ENCODE results near the gene NAB1. TPM values are rescaled to one million over a fixed set of nuclear protein-coding genes. Genes with fewer than 3 reads are reported as not detected.

Gene NAB1
- total and polyA plus RNA-seq, 4 donors, result 5.8 to 31.0 (median 18.7) TPM

- TF ChIP-seq FOXA1 (IDR thresholded peaks at IDR 0.05), result no peak
- no peak for TF ChIP-seq HNF4G (IDR thresholded peaks at IDR 0.05)
- no peak for TF ChIP-seq YY1 (IDR thresholded peaks at IDR 0.05)
- TF ChIP-seq GABPA (IDR thresholded peaks at IDR 0.05 in 1 of 2, conservative IDR thresholded peaks at IDR 0.05 in 1 of 2), result no peak
Measured at GRCh38 chr2:190636361-190636760, 12.5 kb upstream of the NAB1 start (continued).

GRCh38 chr2:190637281-190637734 lies 11.6 kb upstream of the NAB1 start:
- 82% methylated on average over 1 of the region's 1 CpG for WGBS
- TF ChIP-seq SP1 (IDR thresholded peaks at IDR 0.05), result no peak
- peaks cover 0 to 10% (median 2%) of the 10 kb centered on the region in 4 donors for H3K4me1 ChIP-seq (ENCODE audit: control insufficient read depth in 4 of 4, insufficient read depth in 4 of 4, low read length in 3 of 4)
- H3K9ac ChIP-seq (ENCODE audit: low read depth in 1 of 2, low read length in 2 of 2), result no peak overlapping the region
- H3K27me3 ChIP-seq (ENCODE audit: control insufficient read depth in 4 of 4, insufficient read depth in 4 of 4, low read length in 3 of 4), result no peaks in the 10 kb centered on the region
- DNase-seq (ENCODE audit: low spot score), result no peak
- H3K4me3 ChIP-seq (ENCODE audit: low read depth in 1 of 3, low read length in 3 of 3), result no peak overlapping the region
- no peak overlapping the region for H3K27ac ChIP-seq (ENCODE audit: low read depth in 1 of 2, low read length in 2 of 2)
- no peaks in the 10 kb centered on the region for H3K9me3 ChIP-seq (ENCODE audit: control insufficient read depth in 4 of 4, low read length in 3 of 4)
- no peaks in the 10 kb centered on the region for H3K36me3 ChIP-seq (ENCODE audit: control insufficient read depth in 4 of 4, insufficient read depth in 3 of 4, low read depth in 1 of 4, low read length in 3 of 4)

GRCh38 chr2:190637903-190638618 lies 10.8 kb upstream of the NAB1 start:
- Histone ChIP-seq H3K4me1 (ENCODE audit: control insufficient read depth in 4 of 4, insufficient read depth in 4 of 4, low read length in 3 of 4) (peaks cover 0 to 10% (median 2%) of the 10 kb centered on the region in 4 donors), H3K9ac (ENCODE audit: low read depth in 1 of 2, low read length in 2 of 2) (no peak overlapping the region), H3K27ac (ENCODE audit: low read depth in 1 of 2, low read length in 2 of 2) (no peak overlapping the region), H3K36me3 (ENCODE audit: control insufficient read depth in 4 of 4, insufficient read depth in 3 of 4, low read depth in 1 of 4, low read length in 3 of 4) (no peaks in the 10 kb centered on the region), H3K27me3 (ENCODE audit: control insufficient read depth in 4 of 4, insufficient read depth in 4 of 4, low read length in 3 of 4) (no peaks in the 10 kb centered on the region), H3K9me3 (ENCODE audit: control insufficient read depth in 4 of 4, low read length in 3 of 4) (no peaks in the 10 kb centered on the region), H3K4me3 (ENCODE audit: low read depth in 1 of 3, low read length in 3 of 3) (no peak overlapping the region)
- DNase-seq (ENCODE audit: low spot score), result peak; percentile 41
- TF ChIP-seq EGR1 (IDR thresholded peaks at IDR 0.05; ENCODE audit: low read depth in 2 of 2), result peak in 1 of 2 donors; percentile 32
- TF ChIP-seq NR2F2 (IDR thresholded peaks at IDR 0.05), result no peak
- TF ChIP-seq REST (IDR thresholded peaks at IDR 0.05), result no peak
- no peak for TF ChIP-seq JUND (IDR thresholded peaks at IDR 0.05)
- peak; percentile 30 for TF ChIP-seq SP1 (IDR thresholded peaks at IDR 0.05)
- no peak for TF ChIP-seq GABPA (IDR thresholded peaks at IDR 0.05 in 1 of 2, conservative IDR thresholded peaks at IDR 0.05 in 1 of 2)
- TF ChIP-seq FOXA2 (IDR thresholded peaks at IDR 0.05), result peak; percentile 58
- TF ChIP-seq TAF1 (conservative IDR thresholded peaks at IDR 0.05), result no peak
- peak; percentile 39 for TF ChIP-seq FOXA1 (IDR thresholded peaks at IDR 0.05)
- peak; percentile 62 to 74 for TF ChIP-seq HNF4A (conservative IDR thresholded peaks at IDR 0.05)
- TF ChIP-seq ATF3 (IDR thresholded peaks at IDR 0.05), result no peak
- TF ChIP-seq RXRA (IDR thresholded peaks at IDR 0.05), result peak; percentile 32 to 33
- TF ChIP-seq ZBTB33 (IDR thresholded peaks at IDR 0.05), result no peak
- no peak for TF ChIP-seq MAX (IDR thresholded peaks at IDR 0.05)
- TF ChIP-seq YY1 (IDR thresholded peaks at IDR 0.05), result no peak
- TF ChIP-seq CTCF (IDR thresholded peaks at IDR 0.05; ENCODE audit: low read depth, low read length, missing input control), result no peak
- TF ChIP-seq RAD21 (IDR thresholded peaks at IDR 0.05), result peak; percentile 20 to 57
- TF ChIP-seq HNF4G (IDR thresholded peaks at IDR 0.05), result no peak
- WGBS, result 53% methylated on average over 8 of the region's 8 CpGs

Data from liver (tissue), 9 donors.